AG09319 (cell line): ENCODE measurements around the gene PCDH1.

Experiments used
- DNase-seq: peaks from one replicate; pipeline ENCODE4 v3.0.0-alpha.2; 2010; ENCODE audit warnings: low read depth; ENCODE audit errors: extremely low read depth
- CTCF ChIP-seq: IDR thresholded peaks from 2 replicates; pipeline ENCODE4 v1.5.1; 2011; ENCODE audit warnings: low read depth, mild to moderate bottlenecking, inconsistent platforms, low read length, moderate library complexity

Gene PCDH1

GRCh38 chr5:141845371-141845851 is 32.8 kb downstream of the PCDH1 start:
- DNase-seq, result no peak

GRCh38 chr5:141844414-141845097 is 33.7 kb downstream of the PCDH1 start:
- DNase-seq, result no peak

More at GRCh38 chr5:141845371-141845851, 32.8 kb downstream of the PCDH1 start:
- TF ChIP-seq CTCF, result no peak

GRCh38 chr5:141843156-141843927 is 34.9 kb downstream of the PCDH1 start:
- no peak for DNase-seq
- TF ChIP-seq CTCF, result no peak

More at GRCh38 chr5:141844414-141845097, 33.7 kb downstream of the PCDH1 start:
- no peak for TF ChIP-seq CTCF

- TF ChIP-seq CTCF, result no peak
- no peak for DNase-seq
These were observed 36.6 kb downstream of the PCDH1 start for GRCh38 chr5:141841378-141842180.

GRCh38 chr5:141840826-141841360 is 37.3 kb downstream of the PCDH1 start:
- no peak for TF ChIP-seq CTCF
- DNase-seq, result no peak

- DNase-seq, result no peak
- TF ChIP-seq CTCF, result no peak
These were observed 37.9 kb downstream of the PCDH1 start for GRCh38 chr5:141840280-141840812.
